GM12878 (cell line): ENCODE data around the gene CYSRT1. TPM values are rescaled to one million over a fixed set of nuclear protein-coding genes. Genes with fewer than 3 reads are reported as not detected.

ENCODE experiments used
- ATAC-seq: fragments of 200-7000 bp; cut with Tn5 transposase; 3 replicates; pipeline ENCODE4 v1.9.1; 2020; ENCODE audit warnings: mild to moderate bottlenecking, moderate library complexity
- BruUV-seq: library from RNA; stranded (reverse); fragments of 400-500 nt; replicated peaks from 2 replicates; lab custom pipeline; 2021; lab: Mats Ljungman, UMichigan
- CTCF ChIA-PET: fragments of 300-600 bp; sonication (Branson Sonifier 250); formaldehyde crosslinking; extraction: SDS; loops from one replicate; lab custom pipeline; 2021; ENCODE audit warnings: inconsistent platforms; lab: Yijun Ruan, JAX
- POLR2A ChIA-PET: fragments of 350-600 bp; formaldehyde crosslinking; extraction: SDS; loops from one replicate; lab custom pipeline; 2021; ENCODE audit warnings: inconsistent platforms; lab: Charles Lee
- RAD21 ChIA-PET: fragments of 300-600 bp; sonication (Branson Sonifier 250); formaldehyde crosslinking; loops from one replicate; lab custom pipeline; 2023; ENCODE audit warnings: antibody characterized with exemption; ENCODE audit not compliant: unreplicated experiment; lab: Charles Lee
- SMC1A ChIA-PET: fragments of 300-600 bp; sonication (Branson Sonifier 250); formaldehyde crosslinking; loops from one replicate; lab custom pipeline; 2023; ENCODE audit not compliant: unreplicated experiment, uncharacterized antibody; lab: Charles Lee
- DNase-seq: peaks from one replicate; pipeline ENCODE4 v3.0.0-alpha.2; 2011; ENCODE audit warnings: low read depth, low spot score
- FAIRE-seq: peaks from 3 replicates; lab custom pipeline; 2011; peaks lifted over from hg19 to GRCh38; lab: Jason Lieb, UNC
- H2AFZ ChIP-seq: 2 replicates; pipeline ENCODE4 v1.6.0; 2011; ENCODE audit warnings: low read depth, low read length, control low read depth; ENCODE audit not compliant: control insufficient read depth
- H3K27ac ChIP-seq: 2 replicates; pipeline ENCODE4 v1.5.1; 2011; ENCODE audit warnings: control low read depth; ENCODE audit not compliant: control insufficient read depth, insufficient read depth
- H3K27me3 ChIP-seq, 2 experiments: replicated peaks in 1 of 2; 2 replicates each; pipeline versions ENCODE4 v1.6.0 to v1.6.1; 2011; ENCODE audit warnings: low read length in 1 of 2; ENCODE audit not compliant: control insufficient read depth in 2 of 2, insufficient read depth in 2 of 2
- H3K36me3 ChIP-seq, 2 experiments: 2 replicates each; pipeline ENCODE4 v1.5.1; 2011; ENCODE audit warnings: low read length in 1 of 2; ENCODE audit not compliant: control insufficient read depth in 2 of 2, insufficient read depth in 2 of 2
- H3K4me1 ChIP-seq: 2 replicates; pipeline ENCODE4 v1.6.1; 2011; ENCODE audit warnings: mild to moderate bottlenecking, low read length, moderate library complexity, mixed read lengths; ENCODE audit not compliant: control insufficient read depth, insufficient read depth
- H3K4me2 ChIP-seq: 2 replicates; pipeline ENCODE4 v1.6.0; 2011; ENCODE audit warnings: control low read depth; ENCODE audit not compliant: control insufficient read depth, insufficient read depth
- H3K4me3 ChIP-seq: fragments of 200-600 bp; sonication (generic); 2 replicates; pipeline ENCODE4 v1.5.1; 2016
- H3K79me2 ChIP-seq: 2 replicates; pipeline ENCODE4 v1.6.0; 2011; ENCODE audit warnings: low read length; ENCODE audit not compliant: control insufficient read depth, insufficient read depth
- H3K9ac ChIP-seq: 2 replicates; pipeline ENCODE4 v1.8.0; 2011; ENCODE audit warnings: low read length, control low read depth, mixed read lengths; ENCODE audit not compliant: control insufficient read depth, insufficient read depth
- H3K9me3 ChIP-seq: replicated peaks from 3 replicates; pipeline ENCODE4 v1.5.1; 2011; ENCODE audit warnings: mild to moderate bottlenecking, low read length; ENCODE audit not compliant: control insufficient read depth, insufficient read depth
- H4K20me1 ChIP-seq: 2 replicates; pipeline ENCODE4 v1.6.0; 2011; ENCODE audit not compliant: control insufficient read depth, insufficient read depth
- CREB1 ChIP-seq: IDR thresholded peaks from 2 replicates; pipeline ENCODE4 v1.6.1; 2012; ENCODE audit warnings: low read depth, mild to moderate bottlenecking, inconsistent platforms
- EP300 ChIP-seq, 2 experiments: fragments of 150-350 bp in 1 of 2; IDR thresholded peaks; 2 replicates each; pipeline ENCODE4 v1.6.1; 2011 to 2012; ENCODE audit warnings: low read depth in 2 of 2, low read length in 2 of 2, borderline replicate concordance in 1 of 2, improper control_type of control experiment in 1 of 2, inconsistent platforms in 1 of 2; ENCODE audit not compliant: control insufficient read depth in 1 of 2
- IKZF2 ChIP-seq, 2 experiments: fragments of 450-650 bp; IDR thresholded peaks; 2 replicates each; pipeline ENCODE4 v1.6.1; 2017; ENCODE audit warnings: mild to moderate bottlenecking in 2 of 2, moderate library complexity in 2 of 2
- KDM1A ChIP-seq: fragments of 200-600 bp; sonication (generic); IDR thresholded peaks from 2 replicates; pipeline ENCODE4 v1.6.1; 2016; ENCODE audit warnings: borderline replicate concordance
- PML ChIP-seq: IDR thresholded peaks from 2 replicates; pipeline ENCODE4 v1.6.1; 2012; ENCODE audit warnings: low read length, inconsistent platforms
- RFX5 ChIP-seq: IDR thresholded peaks from 2 replicates; pipeline ENCODE4 v1.6.1; 2011; ENCODE audit warnings: low read depth, low read length, improper control_type of control experiment
- STAT3 ChIP-seq: IDR thresholded peaks from 2 replicates; pipeline ENCODE4 v1.6.1; 2011; ENCODE audit warnings: low read depth, low read length, improper control_type of control experiment
- SUZ12 ChIP-seq: fragments of 200-600 bp; sonication (generic); IDR thresholded peaks from one replicate; pipeline ENCODE4 v1.6.1; 2018; ENCODE audit warnings: antibody characterized with exemption, mild to moderate bottlenecking; ENCODE audit not compliant: unreplicated experiment
- YY1 ChIP-seq: IDR thresholded peaks from 2 replicates; pipeline ENCODE4 v1.6.1; 2011; ENCODE audit warnings: low read depth, mild to moderate bottlenecking, low read length
- ZZZ3 ChIP-seq: IDR thresholded peaks from 2 replicates; pipeline ENCODE4 v1.6.1; 2011; ENCODE audit warnings: low read depth; ENCODE audit not compliant: control insufficient read depth, insufficient read length
- WGBS: methylation state at CpG from one replicate; pipeline ENCODE4 v1.1.6; 2016; ENCODE audit warnings: low lambda C conversion rate; ENCODE audit not compliant: insufficient replicate concordance, insufficient coverage; ENCODE audit errors: missing lambda C conversion rate; 5-methylcytosine and 5-hydroxymethylcytosine counted together
- in situ Hi-C: fragments of 300-500 bp; cut with MboI; formaldehyde crosslinking; loops from 9 replicates; pipeline ENCODE4 v1.14.3; 2018; ENCODE audit warnings: mixed read lengths
- intact Hi-C: fragments of 100-400 bp; cut with micrococcal nuclease; formaldehyde crosslinking; loops from one replicate; pipeline ENCODE4 v1.14.2; 2022; ENCODE audit not compliant: unreplicated experiment
- polyA plus RNA-seq, 11 experiments: library from polyadenylated mRNA; depleted of rRNA in 4 of 11; unstranded in 6 of 11; stranded (reverse) in 5 of 11; fragments of >200 nt; fragmentation: Nextera tagmentation in 4 of 11; fragmentation: Illumina TruSeq in 1 of 11; extraction: Ambion mirVana in 4 of 11; extraction: Trizol in 1 of 11; gene quantifications; 1 replicate in 1 of 11; 2 replicates in 10 of 11; pipeline versions ENCODE4 v1.2.1 to v1.2.3, GENCODE V29; 2011 to 2016; ENCODE audit warnings: inconsistent platforms in 2 of 11, missing spikeins in 2 of 11, low read depth in 1 of 11
- total RNA-seq, 4 experiments: library from RNA; depleted of rRNA in 3 of 4; stranded (reverse); fragments of >200 nt in 3 of 4; fragmentation: Illumina TruSeq in 1 of 4; extraction: Trizol in 1 of 4; gene quantifications; 2 replicates each; pipeline versions ENCODE4 v1.2.1 to v1.2.3, GENCODE V29; 2013 to 2021
- TF ChIP-seq, protein P1 (sequence below): IDR thresholded peaks from 2 replicates; pipeline ENCODE4 v1.6.1; 2012; ENCODE audit warnings: low read depth, low read length, improper control_type of control experiment
- TF ChIP-seq, protein P2 (sequence below): fragments of 450-650 bp; formaldehyde crosslinking; IDR thresholded peaks from 2 replicates; pipeline ENCODE4 v1.5.0; 2022; ENCODE audit warnings: mild to moderate bottlenecking, missing genetic modification characterization
- TF ChIP-seq, protein P3 (sequence below): fragments of 450-650 bp; IDR thresholded peaks from 2 replicates; pipeline ENCODE4 v1.6.1; 2014; ENCODE audit warnings: mild to moderate bottlenecking
- TF ChIP-seq, protein P4 (sequence below): fragments of 450-650 bp; IDR thresholded peaks from 2 replicates; pipeline ENCODE4 v1.6.1; 2017; ENCODE audit warnings: mild to moderate bottlenecking, low read depth, inconsistent platforms; ENCODE audit not compliant: poor library complexity, severe bottlenecking
- TF ChIP-seq, protein P5 (sequence below): IDR thresholded peaks from 2 replicates; pipeline ENCODE4 v1.6.1; 2011; ENCODE audit warnings: low read depth, low read length, improper control_type of control experiment, borderline replicate concordance

CYSRT1 gene
- total and polyA plus RNA-seq, 10 of the 15 experiments (the other 5 are each of a cell fraction or from before 2014, with no cell fraction given), result 0.24 to 3.6 (median 0.97) TPM; not detected in 1

DNA sequence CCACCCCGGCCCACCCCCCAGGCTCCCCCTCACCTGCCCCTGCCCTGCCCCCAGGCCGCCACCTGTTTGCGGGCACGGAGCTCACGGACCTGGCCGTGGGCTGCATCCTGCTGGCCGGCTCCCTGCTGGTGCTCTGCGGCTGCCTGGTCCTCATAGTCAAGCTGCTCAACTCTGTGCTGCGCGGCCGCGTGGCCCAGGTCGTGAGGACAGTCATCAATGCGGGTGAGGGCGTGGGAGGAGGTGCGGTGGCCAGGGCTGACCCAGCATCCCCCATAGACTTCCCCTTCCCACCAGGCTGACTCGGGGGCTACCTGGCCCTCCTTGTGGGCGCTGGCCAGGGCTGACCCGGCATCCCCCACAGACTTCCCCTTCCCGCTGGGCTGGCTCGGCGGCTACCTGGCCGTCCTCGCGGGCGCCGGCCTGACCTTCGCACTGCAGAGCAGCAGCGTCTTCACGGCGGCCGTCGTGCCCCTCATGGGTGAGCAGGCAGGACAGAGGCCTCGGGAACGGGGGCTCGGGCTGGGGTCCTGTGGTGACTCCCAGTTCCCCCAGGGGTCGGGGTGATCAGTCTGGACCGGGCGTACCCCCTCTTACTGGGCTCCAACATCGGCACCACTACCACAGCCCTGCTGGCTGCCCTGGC lies 9.2 kb downstream of the CYSRT1 start:
- no peak overlapping the region for H3K27ac ChIP-seq
- no peak overlapping the region for H3K4me2 ChIP-seq
- no peaks in the 10 kb centered on the region for H4K20me1 ChIP-seq
- DNase-seq (no peak), FAIRE-seq (no peak), ATAC-seq (no peak)
- no peaks in the 10 kb centered on the region for H3K9me3 ChIP-seq
- H3K4me3 ChIP-seq, result no peak overlapping the region
- in situ Hi-C loops, result no loop called here
- peaks cover 4% of the 10 kb centered on the region for H3K79me2 ChIP-seq
- no TSS peak for BruUV-seq
- no peak overlapping the region for H2AFZ ChIP-seq
- CTCF ChIA-PET, result interaction anchor here (1.2 to 1.3 kb wide), 2 partner anchors 116 to 138 kb away, joined by 3 to 4 read pairs; no protein-coding TSS in a partner anchor
- WGBS, result 42% methylated on average over 36 of the region's 40 CpGs
- no peak overlapping the region for H3K9ac ChIP-seq
- H3K36me3 ChIP-seq, result no peaks in the 10 kb centered on the region
- RAD21 ChIA-PET, result interaction anchor here (1.0 to 4.6 kb wide), 2 partner anchors 45 to 116 kb away, joined by 4 to 20 read pairs; partner anchors contain the start of genes ANAPC2 and SSNA1
- peaks cover 25% of the 10 kb centered on the region for H3K4me1 ChIP-seq
- intact Hi-C loops, result no loop called here
- SMC1A ChIA-PET, result no interaction called here
- POLR2A ChIA-PET, result interaction anchor here (0.6 to 1.1 kb wide), 4 partner anchors 9 to 119 kb away, joined by 3 to 4 read pairs (median 3); partner anchors contain the start of genes CYSRT1 and TPRN
- H3K27me3 ChIP-seq, result no peaks in the 10 kb centered on the region
- no peak for TF ChIP-seq IKZF2 (IDR thresholded peaks at IDR 0.05)
- TF ChIP-seq, protein P1, sequence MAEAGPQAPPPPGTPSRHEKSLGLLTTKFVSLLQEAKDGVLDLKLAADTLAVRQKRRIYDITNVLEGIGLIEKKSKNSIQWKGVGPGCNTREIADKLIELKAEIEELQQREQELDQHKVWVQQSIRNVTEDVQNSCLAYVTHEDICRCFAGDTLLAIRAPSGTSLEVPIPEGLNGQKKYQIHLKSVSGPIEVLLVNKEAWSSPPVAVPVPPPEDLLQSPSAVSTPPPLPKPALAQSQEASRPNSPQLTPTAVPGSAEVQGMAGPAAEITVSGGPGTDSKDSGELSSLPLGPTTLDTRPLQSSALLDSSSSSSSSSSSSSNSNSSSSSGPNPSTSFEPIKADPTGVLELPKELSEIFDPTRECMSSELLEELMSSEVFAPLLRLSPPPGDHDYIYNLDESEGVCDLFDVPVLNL, result no peak
- TF ChIP-seq KDM1A, result no peak
- TF ChIP-seq CREB1, result no peak
- TF ChIP-seq, protein P2, sequence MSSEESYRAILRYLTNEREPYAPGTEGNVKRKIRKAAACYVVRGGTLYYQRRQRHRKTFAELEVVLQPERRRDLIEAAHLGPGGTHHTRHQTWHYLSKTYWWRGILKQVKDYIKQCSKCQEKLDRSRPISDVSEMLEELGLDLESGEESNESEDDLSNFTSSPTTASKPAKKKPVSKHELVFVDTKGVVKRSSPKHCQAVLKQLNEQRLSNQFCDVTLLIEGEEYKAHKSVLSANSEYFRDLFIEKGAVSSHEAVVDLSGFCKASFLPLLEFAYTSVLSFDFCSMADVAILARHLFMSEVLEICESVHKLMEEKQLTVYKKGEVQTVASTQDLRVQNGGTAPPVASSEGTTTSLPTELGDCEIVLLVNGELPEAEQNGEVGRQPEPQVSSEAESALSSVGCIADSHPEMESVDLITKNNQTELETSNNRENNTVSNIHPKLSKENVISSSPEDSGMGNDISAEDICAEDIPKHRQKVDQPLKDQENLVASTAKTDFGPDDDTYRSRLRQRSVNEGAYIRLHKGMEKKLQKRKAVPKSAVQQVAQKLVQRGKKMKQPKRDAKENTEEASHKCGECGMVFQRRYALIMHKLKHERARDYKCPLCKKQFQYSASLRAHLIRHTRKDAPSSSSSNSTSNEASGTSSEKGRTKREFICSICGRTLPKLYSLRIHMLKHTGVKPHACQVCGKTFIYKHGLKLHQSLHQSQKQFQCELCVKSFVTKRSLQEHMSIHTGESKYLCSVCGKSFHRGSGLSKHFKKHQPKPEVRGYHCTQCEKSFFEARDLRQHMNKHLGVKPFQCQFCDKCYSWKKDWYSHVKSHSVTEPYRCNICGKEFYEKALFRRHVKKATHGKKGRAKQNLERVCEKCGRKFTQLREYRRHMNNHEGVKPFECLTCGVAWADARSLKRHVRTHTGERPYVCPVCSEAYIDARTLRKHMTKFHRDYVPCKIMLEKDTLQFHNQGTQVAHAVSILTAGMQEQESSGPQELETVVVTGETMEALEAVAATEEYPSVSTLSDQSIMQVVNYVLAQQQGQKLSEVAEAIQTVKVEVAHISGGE (CRISPR knock-in tag), result no peak
- TF ChIP-seq, protein P3, sequence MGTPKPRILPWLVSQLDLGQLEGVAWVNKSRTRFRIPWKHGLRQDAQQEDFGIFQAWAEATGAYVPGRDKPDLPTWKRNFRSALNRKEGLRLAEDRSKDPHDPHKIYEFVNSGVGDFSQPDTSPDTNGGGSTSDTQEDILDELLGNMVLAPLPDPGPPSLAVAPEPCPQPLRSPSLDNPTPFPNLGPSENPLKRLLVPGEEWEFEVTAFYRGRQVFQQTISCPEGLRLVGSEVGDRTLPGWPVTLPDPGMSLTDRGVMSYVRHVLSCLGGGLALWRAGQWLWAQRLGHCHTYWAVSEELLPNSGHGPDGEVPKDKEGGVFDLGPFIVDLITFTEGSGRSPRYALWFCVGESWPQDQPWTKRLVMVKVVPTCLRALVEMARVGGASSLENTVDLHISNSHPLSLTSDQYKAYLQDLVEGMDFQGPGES, result no peak
- no peak for TF ChIP-seq STAT3
- no peak for TF ChIP-seq EP300 (IDR thresholded peaks at IDR 0.05; ENCODE audit: borderline replicate concordance in 1 of 2, control insufficient read depth in 1 of 2, low read depth in 2 of 2, low read length in 2 of 2)
- TF ChIP-seq YY1, result no peak
- TF ChIP-seq RFX5, result no peak
- no peak for TF ChIP-seq SUZ12
- TF ChIP-seq, protein P4, sequence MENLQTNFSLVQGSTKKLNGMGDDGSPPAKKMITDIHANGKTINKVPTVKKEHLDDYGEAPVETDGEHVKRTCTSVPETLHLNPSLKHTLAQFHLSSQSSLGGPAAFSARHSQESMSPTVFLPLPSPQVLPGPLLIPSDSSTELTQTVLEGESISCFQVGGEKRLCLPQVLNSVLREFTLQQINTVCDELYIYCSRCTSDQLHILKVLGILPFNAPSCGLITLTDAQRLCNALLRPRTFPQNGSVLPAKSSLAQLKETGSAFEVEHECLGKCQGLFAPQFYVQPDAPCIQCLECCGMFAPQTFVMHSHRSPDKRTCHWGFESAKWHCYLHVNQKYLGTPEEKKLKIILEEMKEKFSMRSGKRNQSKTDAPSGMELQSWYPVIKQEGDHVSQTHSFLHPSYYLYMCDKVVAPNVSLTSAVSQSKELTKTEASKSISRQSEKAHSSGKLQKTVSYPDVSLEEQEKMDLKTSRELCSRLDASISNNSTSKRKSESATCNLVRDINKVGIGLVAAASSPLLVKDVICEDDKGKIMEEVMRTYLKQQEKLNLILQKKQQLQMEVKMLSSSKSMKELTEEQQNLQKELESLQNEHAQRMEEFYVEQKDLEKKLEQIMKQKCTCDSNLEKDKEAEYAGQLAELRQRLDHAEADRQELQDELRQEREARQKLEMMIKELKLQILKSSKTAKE, result no peak
- no peak for TF ChIP-seq ZZZ3
- TF ChIP-seq, protein P5, sequence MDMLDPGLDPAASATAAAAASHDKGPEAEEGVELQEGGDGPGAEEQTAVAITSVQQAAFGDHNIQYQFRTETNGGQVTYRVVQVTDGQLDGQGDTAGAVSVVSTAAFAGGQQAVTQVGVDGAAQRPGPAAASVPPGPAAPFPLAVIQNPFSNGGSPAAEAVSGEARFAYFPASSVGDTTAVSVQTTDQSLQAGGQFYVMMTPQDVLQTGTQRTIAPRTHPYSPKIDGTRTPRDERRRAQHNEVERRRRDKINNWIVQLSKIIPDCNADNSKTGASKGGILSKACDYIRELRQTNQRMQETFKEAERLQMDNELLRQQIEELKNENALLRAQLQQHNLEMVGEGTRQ, result no peak
- TF ChIP-seq PML, result no peak
